NCI-H526 (cell line): Measurements from ENCODE around the gene CCNY.
A peak's percentile ranks its signal among the peaks of the same experiment; 100 is the strongest.

Experiments
- DNase-seq, 2 experiments: peaks; one replicate each; lab custom pipeline; 2025; lab: John Stamatoyannopoulos, UW

CCNY gene

DNA sequence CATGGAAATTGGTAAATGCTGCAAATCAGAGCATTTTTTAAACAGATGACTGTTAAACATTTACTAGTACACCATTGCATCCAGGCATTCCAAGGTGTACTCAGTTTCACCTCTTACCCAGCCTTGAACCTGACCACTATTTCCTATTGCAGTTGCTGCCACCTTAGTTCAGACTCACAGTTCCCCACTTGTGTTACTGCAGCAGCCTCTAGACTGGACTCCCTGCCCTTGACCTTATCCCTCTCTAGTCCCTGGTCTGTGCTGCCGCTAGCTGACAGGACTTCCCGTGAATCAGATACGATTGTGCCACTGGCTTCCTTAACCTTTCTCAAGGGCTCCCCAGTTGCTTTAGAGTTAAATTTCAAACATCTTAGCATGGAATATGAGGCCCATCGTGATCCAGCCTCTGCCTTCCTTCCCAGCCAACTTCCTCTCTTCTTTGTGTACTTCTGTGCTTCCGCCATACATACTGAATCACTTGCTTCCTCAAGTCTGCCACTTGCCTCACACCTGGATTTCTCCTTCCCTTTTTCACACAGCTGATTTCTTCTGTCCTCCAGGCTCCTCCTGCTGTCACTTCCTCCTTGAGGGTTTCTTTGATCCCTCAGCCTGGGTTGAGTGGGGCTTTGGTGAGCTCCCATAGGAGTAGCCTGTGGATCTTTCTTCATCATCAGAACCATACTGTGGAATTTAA is 150.1 kb downstream of the CCNY start:
- DNase-seq, result no peak

DNA sequence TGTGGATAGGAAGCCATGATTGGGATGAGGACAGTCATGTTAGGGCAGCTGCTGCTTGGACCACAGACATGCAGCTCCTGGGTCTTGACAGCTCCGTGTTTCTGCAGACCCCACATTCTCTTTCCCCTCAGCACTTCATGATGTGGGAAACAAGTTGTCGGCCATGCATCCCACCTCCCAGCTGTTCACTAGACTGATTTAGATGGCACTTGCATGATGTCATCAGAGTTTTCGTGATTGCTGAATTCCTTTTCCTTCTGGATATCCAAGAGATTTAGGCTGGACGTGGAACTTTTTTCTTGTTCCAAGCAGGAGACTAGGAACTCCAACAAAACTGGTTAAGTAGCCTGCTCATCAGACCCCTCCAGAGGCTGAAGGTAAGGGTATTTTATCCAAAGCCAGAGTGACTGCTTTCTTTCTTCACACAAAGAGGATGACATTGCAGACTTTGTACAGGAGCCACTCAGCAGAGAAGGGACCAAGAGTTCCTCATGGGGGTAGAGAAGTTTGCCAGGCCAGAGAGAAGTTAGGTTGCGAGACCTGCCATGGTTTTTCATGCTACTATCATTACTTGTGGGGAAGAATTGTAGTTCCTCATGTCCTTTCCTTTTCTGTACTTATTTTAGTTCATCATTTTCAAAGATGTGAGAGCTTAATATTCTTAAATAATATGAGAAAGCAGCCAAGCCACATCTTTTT is 151.2 kb downstream of the CCNY start:
- no peak for DNase-seq

DNA sequence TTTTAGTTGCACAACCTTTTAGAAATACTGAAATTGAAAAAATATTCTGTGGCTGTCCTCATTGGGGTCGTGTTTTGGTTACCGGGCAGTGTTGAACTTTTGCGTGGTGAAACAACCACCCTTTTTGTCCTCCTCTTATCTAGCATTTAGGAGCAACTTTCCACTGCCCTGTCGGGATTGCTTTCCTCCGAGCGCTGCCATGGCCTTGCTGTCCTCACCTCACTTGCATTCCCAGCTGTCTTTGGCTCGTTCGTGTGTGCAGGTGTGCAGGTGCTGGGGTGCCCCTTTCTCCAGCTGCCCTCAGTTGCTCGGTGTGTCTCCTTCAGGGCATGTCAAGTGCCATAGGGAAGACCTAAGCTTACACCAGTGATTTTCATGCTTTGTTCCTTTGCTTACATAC is 151.9 kb downstream of the CCNY start:
- DNase-seq, result no peak

DNA sequence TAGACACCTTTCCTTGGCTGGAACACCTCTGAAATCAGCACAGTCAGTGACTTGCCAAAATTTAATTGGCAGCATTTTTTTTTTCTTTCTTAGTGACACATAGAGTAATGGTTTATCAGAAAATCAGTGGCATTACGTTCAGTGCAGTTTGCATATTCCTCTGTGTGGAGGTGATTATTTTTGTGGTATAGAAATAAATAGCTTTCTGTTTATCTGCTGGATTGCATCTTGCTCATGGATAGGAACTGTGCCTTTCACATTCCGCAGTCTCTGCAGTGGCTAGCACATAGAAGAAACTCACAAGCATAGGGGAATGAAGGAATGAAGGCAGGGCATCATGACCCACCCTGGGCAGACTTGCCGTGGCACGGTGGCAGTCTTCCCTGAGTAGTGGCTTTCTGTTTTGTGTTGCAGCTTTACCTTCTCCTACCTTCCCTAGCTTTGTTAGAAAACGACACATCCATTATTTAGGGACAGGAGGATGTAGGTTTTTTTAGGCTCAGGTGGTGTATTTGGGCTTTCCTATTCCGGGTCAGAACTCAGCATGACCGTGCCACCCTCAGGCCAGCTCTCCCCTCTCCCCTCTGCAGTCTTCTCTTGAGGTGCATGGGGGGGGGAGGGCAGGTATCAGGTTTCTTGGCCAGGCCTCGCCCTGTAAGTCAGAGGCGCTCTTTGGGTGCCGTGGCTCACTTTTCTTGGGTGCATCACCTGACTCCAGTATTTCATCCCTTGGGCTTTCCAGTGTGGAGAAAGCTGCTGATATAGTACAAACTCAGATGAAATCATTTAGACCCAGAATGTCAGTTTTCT is 156.3 kb downstream of the CCNY start:
- DNase-seq, result peak in 1 of 2 experiments; percentile 1

DNA sequence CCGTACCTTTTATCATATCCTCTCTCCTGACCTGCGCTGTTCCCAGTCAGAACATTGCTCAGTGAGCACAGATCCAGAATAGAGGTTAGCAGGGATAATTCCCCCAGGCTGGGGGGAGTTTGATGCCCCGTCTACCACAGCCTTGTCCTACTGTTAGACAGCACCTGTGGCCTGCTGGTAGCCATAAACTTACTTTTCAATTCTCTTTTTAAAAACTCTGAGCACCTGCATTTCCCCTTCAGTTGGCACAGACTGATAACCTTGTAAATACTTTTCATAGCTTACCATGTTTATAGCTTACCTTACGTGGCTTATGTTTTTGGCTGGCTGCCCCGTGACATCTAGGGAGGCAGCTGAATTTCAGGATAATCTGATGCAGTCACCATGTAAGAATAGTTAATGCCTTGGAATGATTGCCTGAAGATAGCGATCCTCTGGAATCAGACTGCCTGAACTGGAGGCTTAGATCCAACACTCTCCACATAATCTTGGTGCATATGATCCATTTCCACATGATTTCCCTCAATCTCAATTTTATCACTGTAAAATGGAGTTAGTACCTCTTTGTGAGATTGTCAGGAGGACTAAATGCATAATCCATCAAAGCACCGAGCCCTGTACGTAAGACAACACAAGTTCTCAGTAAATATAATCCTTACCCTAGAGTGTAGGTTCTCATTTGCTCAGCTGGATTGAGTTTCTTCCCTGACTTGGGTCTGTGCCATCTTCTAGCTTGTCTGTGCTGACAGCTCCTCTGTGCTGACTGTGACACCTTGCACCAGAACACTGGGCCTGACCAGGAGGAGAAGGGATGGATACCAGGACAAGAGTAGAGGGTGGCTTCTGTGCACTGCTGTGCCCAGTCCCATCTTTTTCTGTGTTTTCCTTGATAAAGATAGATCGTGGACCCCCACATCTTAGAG is 157.1 kb downstream of the CCNY start:
- DNase-seq, result no peak

DNA sequence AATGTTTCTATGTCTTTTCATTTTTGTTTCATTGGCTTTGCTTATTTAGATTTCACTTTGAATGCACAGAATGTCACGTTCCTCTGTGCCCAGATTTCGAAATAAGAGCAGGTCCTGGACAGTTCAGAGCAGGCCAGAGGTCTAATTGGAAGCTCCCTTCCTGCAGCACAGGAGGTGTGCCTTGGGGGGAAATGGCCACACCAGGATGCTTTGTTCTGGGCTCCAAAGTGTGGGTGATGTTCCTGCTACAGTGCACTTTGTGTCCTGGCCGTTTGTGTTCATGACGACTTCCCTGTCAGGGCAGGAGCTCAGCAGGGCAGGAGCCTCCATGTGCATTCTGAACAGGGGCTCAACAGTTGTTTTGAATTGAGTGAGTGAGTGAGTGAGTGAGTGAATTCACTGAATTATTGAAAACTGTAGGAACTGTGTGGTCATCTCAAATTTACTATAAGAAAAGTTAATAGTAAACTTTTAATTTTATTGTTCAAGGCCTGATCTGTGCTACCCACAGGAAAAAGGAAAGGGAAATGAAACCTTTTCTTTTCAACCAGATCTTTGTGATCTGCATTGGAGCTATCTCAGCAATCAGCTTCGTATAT is 159.3 kb downstream of the CCNY start:
- DNase-seq, result no peak

DNA sequence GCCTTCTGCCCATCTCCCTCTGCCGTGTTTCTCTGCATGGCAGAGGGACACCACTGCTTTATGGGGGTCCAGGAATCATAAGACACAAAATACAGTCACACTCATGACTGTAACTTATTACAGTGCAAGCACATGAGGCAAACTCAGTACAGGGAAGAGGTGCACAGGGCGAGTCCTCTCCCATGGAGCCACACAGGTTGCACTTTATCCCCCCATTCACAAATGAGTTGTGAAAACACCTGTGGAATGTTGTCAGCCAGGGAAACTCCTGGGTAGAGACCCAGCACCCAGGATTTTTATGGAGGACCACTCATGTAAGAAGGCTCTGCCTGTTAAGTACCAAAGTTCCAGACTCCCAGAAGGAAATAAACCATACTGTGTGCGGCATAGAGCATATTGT is 161.6 kb downstream of the CCNY start:
- DNase-seq, result no peak

DNA sequence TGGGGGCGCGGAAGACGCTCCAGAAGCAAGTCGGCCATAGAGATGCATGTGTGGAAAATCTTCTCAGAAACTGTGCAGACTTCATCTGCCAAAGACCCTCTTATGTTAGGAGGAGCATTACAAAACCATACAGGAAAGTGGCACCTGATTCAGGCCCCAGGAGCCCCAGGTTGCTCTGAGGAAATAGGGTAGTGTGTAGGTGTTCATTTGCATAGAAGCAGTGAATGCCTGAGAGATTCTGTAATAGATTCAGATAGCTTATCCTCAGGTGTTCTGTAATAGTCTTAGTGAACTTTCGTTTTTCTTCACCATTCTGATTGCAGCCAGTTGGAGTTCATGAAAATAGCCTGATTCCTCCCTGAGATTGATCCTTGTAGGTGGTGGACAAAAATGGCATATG is 162.4 kb downstream of the CCNY start:
- peak in 1 of 2 experiments; percentile 6 for DNase-seq

DNA sequence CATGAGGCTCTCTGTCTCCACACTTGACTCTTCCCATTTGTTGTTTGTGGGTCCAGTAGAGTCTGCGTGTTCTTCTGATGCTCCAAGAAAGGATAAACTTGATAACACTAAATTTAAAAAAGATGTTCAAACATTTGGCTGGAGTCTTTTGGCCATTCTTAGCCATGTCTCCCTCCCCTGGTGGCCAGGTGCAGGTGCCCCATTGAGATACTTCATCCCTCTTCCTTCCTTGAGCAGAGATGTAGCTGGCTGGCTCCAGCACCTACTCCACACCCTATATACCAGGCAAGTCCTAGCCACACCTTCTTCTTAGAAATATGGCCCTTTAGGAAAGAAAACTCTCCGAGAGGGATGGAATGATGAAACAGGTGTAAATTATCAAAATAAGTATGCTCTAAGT is 165.6 kb downstream of the CCNY start:
- no peak for DNase-seq

DNA sequence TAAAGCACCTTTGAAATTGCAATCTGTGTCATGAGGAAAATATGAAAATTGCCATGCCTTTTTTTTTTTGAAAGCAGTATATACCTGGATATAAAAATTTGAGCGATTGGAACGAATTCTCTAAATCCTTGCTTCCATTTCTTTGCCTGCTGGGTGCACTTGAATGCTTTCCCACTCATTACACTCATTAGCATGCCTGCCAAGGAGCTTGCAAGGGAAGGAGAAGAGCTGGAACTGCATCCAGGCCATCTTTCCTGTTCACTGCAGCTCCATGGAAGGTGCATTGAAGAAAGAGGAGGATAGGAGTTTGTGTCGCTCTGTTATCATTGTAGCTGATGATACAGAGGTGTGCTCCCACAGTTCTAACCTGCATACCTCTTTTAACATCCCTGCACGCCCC is 166.4 kb downstream of the CCNY start:
- DNase-seq, result no peak

DNA sequence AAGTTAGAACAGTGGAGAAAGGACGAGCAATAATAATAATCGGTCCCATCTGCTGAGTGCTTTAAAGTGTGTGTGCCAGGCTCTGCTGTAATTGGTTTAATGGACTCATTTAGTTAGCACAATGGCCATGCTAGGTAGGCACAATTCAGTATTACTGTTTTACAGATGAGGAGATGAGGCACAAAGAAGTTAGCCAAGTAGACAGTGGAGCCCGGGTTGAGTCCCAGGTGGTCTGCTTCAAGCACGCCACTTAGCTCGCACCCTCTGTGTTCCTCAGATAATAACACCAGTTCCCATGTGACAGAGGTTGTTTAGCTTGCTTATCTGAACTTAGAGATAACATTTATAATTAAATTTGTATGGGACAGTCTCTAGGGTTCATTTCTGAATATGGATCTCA is 167.3 kb downstream of the CCNY start:
- no peak for DNase-seq

DNA sequence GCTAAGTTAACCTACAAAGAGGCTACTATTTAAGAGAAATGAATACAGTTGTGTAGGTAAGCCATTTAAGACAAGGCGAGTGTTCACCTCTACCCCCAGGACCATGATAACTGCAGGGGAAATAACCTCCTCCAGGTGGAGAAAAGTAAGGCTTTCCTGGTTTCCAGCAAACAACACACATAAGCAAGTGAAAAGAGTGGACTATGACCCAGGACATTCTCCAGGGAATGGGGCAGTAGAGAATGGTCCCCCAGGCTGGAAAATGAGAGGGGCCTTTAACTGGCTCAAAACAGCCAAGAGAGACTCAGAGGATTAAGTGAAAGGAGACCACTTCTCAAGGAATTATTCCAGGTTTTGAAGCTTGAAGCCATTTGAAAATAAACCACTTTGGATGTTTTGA is 167.8 kb downstream of the CCNY start:
- DNase-seq, result no peak

DNA sequence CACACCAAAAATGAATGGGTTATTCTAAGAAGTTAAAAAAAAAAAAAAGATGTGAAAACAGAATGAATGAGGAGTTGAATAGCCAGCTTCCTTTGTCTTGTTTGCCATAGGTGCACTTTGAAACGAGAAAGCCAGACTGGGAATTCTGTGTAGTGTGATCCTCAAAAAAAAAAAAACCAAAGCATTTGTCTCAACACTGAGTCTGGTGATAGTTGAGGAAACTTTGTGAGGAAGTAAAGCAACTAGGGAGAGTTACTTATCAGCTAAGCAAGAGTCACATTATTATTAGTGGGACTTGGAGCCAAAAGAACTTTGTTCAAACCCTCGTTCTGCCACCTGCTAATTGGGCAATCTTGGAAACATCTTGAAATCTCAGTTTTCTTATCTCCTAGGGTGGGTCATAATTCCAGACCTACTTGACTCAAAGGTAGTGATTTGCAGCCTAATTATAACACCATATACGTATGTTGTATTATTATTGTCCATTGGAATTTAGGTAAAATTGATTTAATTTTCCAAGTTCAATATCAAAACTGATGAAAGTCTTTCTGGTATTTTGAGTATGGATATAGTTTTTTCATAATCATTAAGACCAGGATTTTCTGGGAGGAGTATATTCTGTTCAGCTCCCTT is 169.0 kb downstream of the CCNY start:
- no peak for DNase-seq

DNA sequence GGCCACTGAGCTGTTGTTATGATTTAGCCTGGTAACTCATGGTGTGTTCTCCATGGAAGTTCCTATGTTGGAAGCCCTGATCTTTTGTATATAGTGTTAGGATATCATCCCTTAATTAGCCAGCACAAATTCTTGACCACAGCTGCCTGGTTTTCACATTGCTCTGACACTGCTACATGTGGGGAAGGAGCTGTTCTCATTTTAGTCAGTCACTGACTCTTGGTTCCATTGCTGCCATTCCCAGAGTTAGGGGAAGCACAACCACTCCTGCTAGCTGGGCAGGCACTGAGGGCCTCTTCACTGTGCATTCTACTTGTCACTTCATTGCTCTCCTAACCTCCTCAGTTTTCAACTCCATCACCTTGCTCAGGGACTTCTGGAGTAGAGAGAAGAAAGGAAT is 170.4 kb downstream of the CCNY start:
- DNase-seq, result no peak

DNA sequence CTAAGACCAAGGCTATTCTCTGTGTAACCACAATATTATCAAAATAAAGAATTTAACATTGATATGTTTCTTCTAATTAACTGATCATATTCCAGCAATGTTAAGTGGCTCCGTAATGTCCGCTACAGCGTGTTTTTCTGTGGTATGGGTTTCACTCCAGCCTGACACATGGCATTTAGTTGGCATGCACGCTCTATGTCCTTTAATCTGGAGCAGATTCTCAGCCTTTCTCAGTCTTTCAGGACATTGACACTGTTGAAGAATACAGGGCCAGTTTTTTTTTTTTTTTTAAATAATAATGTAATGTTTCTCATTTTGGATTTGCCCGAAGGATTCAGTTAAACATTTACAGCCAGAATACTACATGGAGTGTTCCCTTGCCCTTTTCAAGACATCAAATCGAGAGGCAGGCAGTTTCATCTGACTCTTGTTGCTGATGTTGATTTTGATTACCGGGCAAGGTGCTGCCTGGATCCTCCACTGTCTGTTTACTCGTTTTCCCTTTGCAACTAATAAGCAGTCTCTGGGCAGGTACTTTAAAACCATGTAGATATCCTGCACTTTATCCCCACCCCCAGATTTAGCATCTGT is 171.3 kb downstream of the CCNY start:
- no peak for DNase-seq

DNA sequence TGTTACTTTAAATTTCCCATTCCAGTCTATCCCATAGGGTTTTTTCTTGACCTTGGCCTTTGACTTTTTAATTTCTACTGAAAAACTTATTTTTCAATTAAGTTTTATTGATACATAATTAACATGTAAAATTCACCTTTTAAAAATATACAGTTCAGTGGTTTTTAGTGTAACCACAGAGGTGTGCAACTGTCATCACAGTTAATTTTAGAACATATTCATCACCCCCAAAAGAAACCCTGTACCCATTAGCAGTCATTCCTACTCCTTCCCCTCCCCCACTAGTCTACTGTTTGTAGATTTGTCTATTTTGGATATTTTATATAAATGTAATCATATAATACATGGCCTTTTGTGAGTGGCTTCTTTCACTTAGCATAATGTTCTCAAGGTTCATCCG is 172.3 kb downstream of the CCNY start:
- DNase-seq, result no peak

DNA sequence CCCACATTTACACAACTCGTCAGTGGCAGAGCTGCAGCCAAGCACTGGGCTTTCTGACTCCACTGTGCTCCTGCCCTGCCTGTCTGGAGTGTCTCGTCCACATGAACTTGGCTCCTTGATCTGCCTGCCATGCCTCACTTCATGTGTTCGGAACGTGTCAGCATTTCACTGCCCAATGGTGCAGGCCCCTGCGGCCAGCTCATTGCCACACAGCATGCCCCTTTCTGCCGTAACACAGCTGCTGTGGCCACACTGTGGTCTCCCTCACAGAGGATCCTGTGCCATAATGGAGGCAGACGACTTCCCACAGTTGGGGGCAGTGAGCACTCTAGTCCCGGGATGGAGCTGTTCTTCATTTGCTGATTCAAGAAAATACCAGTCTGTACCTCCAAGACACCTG is 174.6 kb downstream of the CCNY start:
- DNase-seq, result no peak

DNA sequence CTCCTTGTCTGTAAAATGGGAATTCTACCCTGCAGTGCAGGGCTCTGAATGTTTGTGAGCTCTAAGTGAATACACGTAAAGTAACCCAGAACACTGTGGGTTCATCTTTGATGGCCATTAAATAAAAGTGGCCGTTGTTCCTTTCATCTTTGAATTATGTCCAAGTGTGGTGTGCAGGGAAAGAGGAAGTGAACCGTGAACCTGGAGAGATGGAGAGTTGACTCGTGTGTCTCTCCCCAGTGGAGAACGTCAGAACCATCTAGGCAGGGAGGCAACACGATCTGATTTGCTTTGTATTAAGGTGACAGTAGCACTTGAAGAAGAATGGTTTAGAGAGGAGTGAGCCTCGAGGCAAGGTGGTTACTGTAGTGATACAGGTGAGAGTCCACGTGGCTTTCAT is 175.3 kb downstream of the CCNY start:
- DNase-seq, result no peak

DNA sequence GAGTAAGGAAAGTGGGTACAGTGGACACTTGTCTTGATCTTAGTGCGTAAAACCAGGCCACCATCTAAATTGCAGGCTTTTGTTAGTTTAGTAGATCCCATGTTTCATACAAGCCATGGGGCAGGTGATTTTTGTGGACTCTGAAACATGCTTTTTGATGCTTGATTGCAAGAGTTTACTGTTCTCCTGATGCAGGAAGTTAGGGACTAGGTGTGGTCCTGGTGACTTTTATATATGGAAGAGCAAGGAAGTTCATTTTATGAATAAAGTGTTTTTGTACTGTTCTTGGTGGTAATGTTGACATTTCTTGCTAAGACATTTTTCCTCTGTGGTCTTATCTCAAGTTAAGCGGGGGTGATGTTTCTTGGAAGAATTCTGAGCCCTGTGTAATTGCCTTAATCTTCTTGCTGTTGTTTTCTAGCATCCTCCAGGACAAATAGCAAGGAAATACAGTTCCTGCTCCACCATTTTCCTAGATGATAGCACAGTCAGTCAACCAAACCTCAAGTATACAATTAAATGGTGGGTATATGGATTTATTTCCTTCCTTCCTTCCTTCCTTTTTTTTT is 179.9 kb downstream of the CCNY start:
- no peak for DNase-seq

DNA sequence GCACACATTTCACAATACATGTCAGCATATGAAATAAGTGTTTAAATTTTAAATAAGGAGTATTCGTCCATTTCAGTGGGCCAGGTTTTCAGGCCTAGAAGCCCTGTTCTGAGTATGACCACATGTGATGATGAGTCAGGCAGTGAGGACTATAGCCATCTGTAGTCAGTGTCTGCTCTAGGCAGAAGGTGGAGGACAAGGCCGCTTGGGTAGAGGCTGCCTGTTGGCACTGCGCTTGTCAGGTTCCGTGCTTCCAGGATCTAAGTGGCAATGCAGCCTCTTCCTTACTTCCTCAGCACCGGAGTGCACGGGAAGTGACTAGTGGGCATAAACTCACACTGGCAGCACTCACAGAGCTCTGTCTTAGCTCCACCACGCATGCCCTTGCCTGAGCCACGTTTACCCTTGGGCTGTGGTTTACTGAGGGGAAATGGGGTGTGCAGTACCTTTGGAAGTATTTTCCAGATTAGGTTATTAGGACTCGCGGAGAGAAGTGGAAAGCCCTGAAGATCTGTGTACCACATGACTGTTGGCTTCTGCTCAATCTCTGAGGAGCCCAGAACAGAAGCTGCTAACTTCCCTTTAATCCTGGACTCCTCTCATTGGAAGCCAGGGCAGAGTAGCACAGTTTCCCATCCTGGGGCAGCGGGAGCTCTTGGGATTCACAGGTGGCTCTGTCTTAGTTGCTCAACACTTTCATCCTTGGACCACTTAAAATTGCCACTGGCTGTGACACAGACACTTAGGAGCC is 181.3 kb downstream of the CCNY start:
- no peak for DNase-seq
